Psoas muscle (tissue), 8 donors: ENCODE data around the gene OTUB1. TPM values are rescaled to one million over a fixed set of nuclear protein-coding genes. Genes with fewer than 3 reads are reported as not detected.

Experiments
- ATAC-seq, 4 donors: fragments of 200-7000 bp; cut with Tn5 transposase; one replicate each; pipeline ENCODE4 v1.9.1; 2020; ENCODE audit warnings: moderate library complexity in 3 of 4, mild to moderate bottlenecking in 2 of 4
- DNase-seq, 2 donors: peaks; one replicate each; pipeline ENCODE4 v3.0.0-alpha.2; 2020
- H3K27ac ChIP-seq: fragments of 200-600 bp; one replicate; pipeline ENCODE4 v1.8.0; 2022
- H3K27me3 ChIP-seq, 3 donors: fragments of 200-600 bp in 1 of 3; one replicate each; pipeline versions ENCODE4 v1.6.1 to v1.8.0; 2013 to 2022; ENCODE audit warnings: low read length in 2 of 3, mild to moderate bottlenecking in 2 of 3, moderate library complexity in 1 of 3; ENCODE audit not compliant: insufficient read depth in 3 of 3
- H3K36me3 ChIP-seq, 2 donors: fragments of 200-600 bp in 1 of 2; one replicate each; pipeline versions ENCODE4 v1.6.1 to v1.8.0; 2013 to 2022; ENCODE audit warnings: low read depth in 1 of 2, mild to moderate bottlenecking in 1 of 2, moderate library complexity in 1 of 2; ENCODE audit not compliant: insufficient read depth in 1 of 2
- H3K4me1 ChIP-seq: fragments of 200-600 bp; one replicate; pipeline ENCODE4 v1.8.0; 2022
- H3K4me3 ChIP-seq: fragments of 200-600 bp; one replicate; pipeline ENCODE4 v1.8.0; 2022; ENCODE audit warnings: mild to moderate bottlenecking
- H3K9me3 ChIP-seq: fragments of 200-600 bp; one replicate; pipeline ENCODE4 v1.8.0; 2022
- CTCF ChIP-seq: fragments of 200-600 bp; IDR thresholded peaks from one replicate; pipeline ENCODE4 v1.8.0; 2022; ENCODE audit warnings: antibody characterized with exemption
- WGBS, 3 donors: extraction: QIAGEN DNeasy Blood & Tissue Kit; methylation state at CpG; one replicate each; pipeline versions ENCODE4 v1.1.6 to v1.1.7; 2013; 5-methylcytosine and 5-hydroxymethylcytosine counted together
- intact Hi-C, 2 donors: fragments of 100-400 bp; cut with DNase I; formaldehyde crosslinking; loops; one replicate each; pipeline versions ENCODE4 v1.11.0 to v1.14.2; 2022
- polyA plus RNA-seq, 3 donors: library from polyadenylated mRNA; stranded (reverse); fragments of 200-250 nt; gene quantifications; one replicate each; pipeline ENCODE4 v1.2.3, GENCODE V29; 2013
- total RNA-seq, 4 donors: library from RNA; stranded (reverse); fragmentation: NEBNext Ultra II Directional in 2 of 4; extraction: Animal tissue kit (Norgen Biotek cat#: 25700) in 2 of 4; gene quantifications; one replicate each; pipeline versions ENCODE4 v1.2.1 to v1.2.4, GENCODE V29; 2021 to 2023
- donor health status: healthy with polysubstance abuse.
- donor health status: DM: no; HTN: no; CAD: no; lungs with moderate emphysema.
- donor health status: Bipolar disorder and iron deficiency.
- donor health status: healthy.
- donor health status: DM: yes; HTN: yes; CAD: no.
- donor health status: DM: no; HTN: no; CAD: no.
- donor health status: DM: no; HTN: no; CAD: no.
- donor health status: DM: yes; HTN: yes; CAD: no.

The OTUB1 gene
- total and polyA plus RNA-seq, 7 donors, result 39.4 to 75.4 (median 47.8) TPM

DNA sequence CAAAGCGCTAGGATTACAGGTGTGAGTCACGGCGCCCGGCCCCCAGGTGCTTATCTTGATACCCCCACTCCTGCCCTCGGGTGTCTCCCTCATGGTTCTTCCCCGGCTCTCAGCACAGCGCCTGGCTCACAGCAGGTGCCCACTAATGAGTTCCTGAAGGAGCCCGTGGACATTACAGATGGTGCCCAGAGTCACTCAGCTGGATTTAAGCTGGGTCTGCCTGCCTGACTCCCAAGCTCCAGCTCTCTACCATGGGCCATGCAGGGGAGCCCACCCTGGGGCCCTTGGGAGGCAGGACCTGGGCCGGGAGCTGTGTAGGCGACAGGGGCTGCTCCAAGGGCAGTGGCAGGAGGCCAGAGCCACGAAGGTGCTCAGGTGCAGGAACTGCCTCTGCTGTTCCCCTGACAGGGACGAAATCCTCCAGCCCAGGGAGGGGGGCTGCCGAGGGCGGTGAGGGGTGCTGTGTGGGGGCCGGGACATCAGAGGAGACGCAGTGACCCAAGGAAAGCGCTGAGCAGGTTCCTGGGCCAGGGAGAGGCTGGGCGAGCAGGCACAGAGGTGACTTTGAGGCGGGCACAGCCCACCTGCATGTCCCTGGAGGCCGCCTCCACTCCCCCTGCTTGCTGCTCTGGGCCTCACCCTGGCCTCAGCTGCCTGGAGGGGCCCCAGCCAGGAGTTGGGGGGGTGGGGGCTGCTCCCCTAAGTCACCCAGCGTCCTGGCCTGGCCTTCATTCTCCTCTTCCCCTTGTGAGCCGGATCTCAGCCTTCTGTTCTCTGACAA lies 34.9 kb downstream of the OTUB1 start:
- DNase-seq, result no peak
- WGBS, 3 donors, result 79 to 82% (median 82%) methylated on average over 19 to 21 of the region's 22 CpGs
- no peak overlapping the region for H3K27ac ChIP-seq
- no peaks in the 10 kb centered on the region for H3K27me3 ChIP-seq
- TF ChIP-seq CTCF, result no peak
- intact Hi-C loops, result no loop called here
- H3K4me3 ChIP-seq, result no peak overlapping the region
- ATAC-seq, result peak in 1 of 4 donors; percentile 12
- H3K36me3 ChIP-seq, result no peaks in the 10 kb centered on the region
- H3K9me3 ChIP-seq, result no peaks in the 10 kb centered on the region
- peaks cover 18% of the 10 kb centered on the region for H3K4me1 ChIP-seq

- ATAC-seq, result peak; percentile 37 to 83 (median 53)
- no peak for TF ChIP-seq CTCF
- H3K9me3 ChIP-seq, result no peaks in the 10 kb centered on the region
- peak in 1 of 2 donors; percentile 84 for DNase-seq
- 36 to 44% (median 38%) methylated on average over 7 to 10 of the region's 10 CpGs for WGBS, 3 donors
- no peaks in the 10 kb centered on the region for H3K27me3 ChIP-seq
- H3K4me3 ChIP-seq, result no peak overlapping the region
- no peak overlapping the region for H3K27ac ChIP-seq
- peaks cover 18% of the 10 kb centered on the region for H3K4me1 ChIP-seq
- no peaks in the 10 kb centered on the region for H3K36me3 ChIP-seq
- intact Hi-C loops, result no loop called here
Observed at GRCh38 chr11:64021757-64022093, 35.5 kb downstream of the OTUB1 start.

- Histone ChIP-seq H3K27ac (no peak overlapping the region), H3K4me1 (peaks cover 18% of the 10 kb centered on the region), H3K4me3 (no peak overlapping the region), H3K36me3 (no peaks in the 10 kb centered on the region), H3K27me3 (no peaks in the 10 kb centered on the region), H3K9me3 (no peaks in the 10 kb centered on the region)
- TF ChIP-seq CTCF, result no peak
- 53 to 70% (median 57%) methylated on average over 13 to 14 of the region's 14 CpGs for WGBS, 3 donors
- DNase-seq (no peak), ATAC-seq (peak in 3 of 4 donors; percentile 2 to 12 (median 10))
- intact Hi-C loops, result no loop called here
Observed at GRCh38 chr11:64022125-64022784, 36.0 kb downstream of the OTUB1 start.

DNA sequence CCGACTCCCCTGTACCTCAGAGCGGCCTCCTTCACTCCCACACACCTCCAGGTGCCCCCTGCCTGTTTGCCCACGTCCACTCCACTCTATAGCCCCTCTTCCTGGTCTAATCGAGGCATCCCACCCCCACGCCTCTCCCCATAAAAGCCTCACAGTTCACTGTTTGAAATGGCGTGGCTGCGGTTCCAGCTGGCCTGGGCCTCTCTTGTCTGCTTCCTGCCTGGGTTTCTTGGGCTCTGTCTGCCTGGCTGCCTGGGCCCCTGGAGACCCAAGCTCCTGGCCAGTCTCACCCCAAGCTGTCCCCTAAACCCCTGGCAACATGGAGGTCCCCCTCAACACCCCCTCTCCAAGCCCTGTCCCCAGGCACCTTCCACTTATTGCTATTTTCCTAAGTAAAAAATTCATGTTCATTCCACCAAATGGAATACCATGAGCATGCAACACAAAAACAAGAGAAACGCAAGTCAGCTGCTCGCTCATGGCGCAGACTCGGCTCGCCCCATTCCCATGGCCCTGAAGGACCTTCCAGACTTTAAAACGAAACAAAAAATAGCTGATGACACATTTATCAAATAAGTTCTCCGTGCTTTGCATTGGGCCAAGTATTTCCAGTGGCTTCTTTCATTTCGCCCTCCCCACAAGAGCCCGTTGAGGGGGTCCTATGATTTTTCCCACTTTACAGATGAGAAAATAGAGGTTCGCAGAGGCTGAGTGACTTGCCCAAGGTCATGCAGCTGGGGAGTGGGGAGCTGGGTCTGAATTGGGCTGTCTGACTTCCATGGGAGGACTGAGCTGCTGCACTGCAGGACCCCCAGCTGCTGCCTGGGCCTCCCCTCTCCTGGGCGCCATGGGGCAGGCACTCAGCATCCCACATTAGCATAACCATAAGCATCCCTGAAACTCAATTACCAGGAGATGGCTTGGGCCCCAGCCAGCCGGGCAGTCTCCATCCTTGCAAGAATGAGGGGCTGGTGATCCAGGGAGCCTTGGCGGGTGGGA lies 37.8 kb downstream of the OTUB1 start:
- 87 to 88% (median 88%) methylated on average over 20 of the region's 20 CpGs for WGBS, 3 donors
- ATAC-seq, result no peak
- H3K27me3 ChIP-seq, result no peaks in the 10 kb centered on the region
- DNase-seq, result no peak
- peaks cover 18% of the 10 kb centered on the region for H3K4me1 ChIP-seq
- TF ChIP-seq CTCF, result no peak
- peak overlapping the region; percentile 30 for H3K27ac ChIP-seq
- no peaks in the 10 kb centered on the region for H3K36me3 ChIP-seq
- intact Hi-C loops, result no loop called here
- H3K9me3 ChIP-seq, result no peaks in the 10 kb centered on the region
- H3K4me3 ChIP-seq, result no peak overlapping the region
